NCI-H69 (cell line): ENCODE results near the gene TRIM14.
"Not testable (repeated sequence)": the region's sequence is repeated elsewhere in the genome, so short reads cannot be mapped to it uniquely, and the experiment has no call there.

Experiments
- DNase-seq: peaks from one replicate; lab custom pipeline; 2025; lab: John Stamatoyannopoulos, UW

TRIM14 gene

GRCh38 chr9:98049288-98050072 is 69.5 kb downstream of the TRIM14 start:
- DNase-seq, result no peak

- no peak for DNase-seq
Measured at GRCh38 chr9:98047002-98047401, 72.0 kb downstream of the TRIM14 start.

GRCh38 chr9:98046180-98046543 is 72.9 kb downstream of the TRIM14 start:
- no peak for DNase-seq

- DNase-seq, result peak; percentile 22
Measured at GRCh38 chr9:98045234-98046179, 73.5 kb downstream of the TRIM14 start.

- no peak for DNase-seq
Measured at GRCh38 chr9:98043915-98044314, 75.1 kb downstream of the TRIM14 start.

- no peak for DNase-seq
Measured at GRCh38 chr9:98040212-98040611, 78.8 kb downstream of the TRIM14 start.

GRCh38 chr9:98039607-98040017 is 79.4 kb downstream of the TRIM14 start:
- DNase-seq, result no peak

- DNase-seq, result no peak
Measured at GRCh38 chr9:98038958-98039357, 80.1 kb downstream of the TRIM14 start.

GRCh38 chr9:98037357-98037756 is 81.7 kb downstream of the TRIM14 start:
- DNase-seq, result no peak

- DNase-seq, result peak; percentile 90
Measured at GRCh38 chr9:98034593-98035546, 84.2 kb downstream of the TRIM14 start.

GRCh38 chr9:98031935-98032334 is 87.1 kb downstream of the TRIM14 start:
- no peak for DNase-seq

GRCh38 chr9:98031169-98031568 is 87.9 kb downstream of the TRIM14 start:
- no peak for DNase-seq

GRCh38 chr9:98024702-98025101 is 94.3 kb downstream of the TRIM14 start:
- no peak for DNase-seq

- no peak for DNase-seq
Measured at GRCh38 chr9:98022447-98022846, 96.6 kb downstream of the TRIM14 start.

GRCh38 chr9:98021306-98022040 is 97.5 kb downstream of the TRIM14 start:
- no peak for DNase-seq

GRCh38 chr9:98020476-98021145 is 98.4 kb downstream of the TRIM14 start:
- DNase-seq, result no peak

GRCh38 chr9:98019869-98020268 is 99.2 kb downstream of the TRIM14 start:
- not testable (repeated sequence) for DNase-seq
